K562 (cell line): ENCODE data around the gene TFCP2. TPM values are rescaled to one million over a fixed set of nuclear protein-coding genes. Genes with fewer than 3 reads are reported as not detected.

Source experiments
- ATAC-seq: fragments of 200-7000 bp; cut with Tn5 transposase; 3 replicates; pipeline ENCODE4 v1.9.1; 2020; ENCODE audit warnings: moderate library complexity
- BruUV-seq: library from RNA; stranded (reverse); fragments of 400-500 nt; replicated peaks from 2 replicates; lab custom pipeline; 2021; lab: Mats Ljungman, UMichigan
- CTCF ChIA-PET: fragments of 300-600 bp; formaldehyde crosslinking; extraction: SDS; loops from one replicate; lab custom pipeline; 2021; ENCODE audit warnings: low intra/inter-chr PET ratio; lab: Yijun Ruan, JAX
- POLR2A ChIA-PET: fragments of 300-600, 350-650 bp; sonication (Branson Sonifier 250); formaldehyde crosslinking; extraction: SDS; loops from one replicate; lab custom pipeline; 2021; ENCODE audit warnings: antibody characterized with exemption, inconsistent platforms; lab: Yijun Ruan, JAX
- DNase-seq, 4 experiments: peaks; one replicate each; pipeline versions ENCODE4 v3.0.0 to v3.0.0-alpha.2; 2011 to 2018; ENCODE audit warnings: low spot score in 3 of 4, mixed read lengths in 3 of 4; ENCODE audit errors: extremely low read depth in 1 of 4
- FAIRE-seq: peaks from 2 replicates; lab custom pipeline; 2011; peaks lifted over from hg19 to GRCh38; lab: Jason Lieb, UNC
- H2AFZ ChIP-seq: 2 replicates; pipeline ENCODE4 v1.6.0; 2011; ENCODE audit warnings: low read depth, low read length, control low read depth, inconsistent platforms
- H3K27ac ChIP-seq: fragments of 200-600 bp; 3 replicates; pipeline ENCODE4 v1.8.0; 2011; ENCODE audit warnings: low read depth, mild to moderate bottlenecking, control low read depth, inconsistent platforms, low read length, moderate library complexity, mixed read lengths; ENCODE audit errors: extremely low read depth
- H3K27me3 ChIP-seq, 2 experiments: fragments of 300-600 bp in 1 of 2; 2 replicates in 1 of 2; 3 replicates in 1 of 2; pipeline versions ENCODE4 v1.6.0 to v1.8.0; 2011; ENCODE audit warnings: inconsistent platforms in 2 of 2, low read length in 2 of 2, mild to moderate bottlenecking in 1 of 2, mixed read lengths in 1 of 2, moderate library complexity in 1 of 2; ENCODE audit not compliant: control insufficient read depth in 2 of 2, insufficient read depth in 2 of 2
- H3K36me3 ChIP-seq: fragments of 300-600 bp; 3 replicates; pipeline ENCODE4 v1.8.0; 2011; ENCODE audit warnings: mild to moderate bottlenecking, low read length, inconsistent platforms; ENCODE audit not compliant: control insufficient read depth, insufficient read depth
- H3K4me1 ChIP-seq, 2 experiments: fragments of 200-600 bp in 1 of 2; replicated peaks in 1 of 2; 2 replicates in 1 of 2; 3 replicates in 1 of 2; pipeline versions ENCODE4 v1.5.1 to v1.8.0; 2011; ENCODE audit warnings: inconsistent platforms in 2 of 2, low read length in 2 of 2, mild to moderate bottlenecking in 1 of 2, mixed read lengths in 1 of 2, moderate library complexity in 1 of 2; ENCODE audit not compliant: control insufficient read depth in 2 of 2, insufficient read depth in 2 of 2
- H3K4me2 ChIP-seq: 2 replicates; pipeline ENCODE4 v1.6.1; 2011; ENCODE audit warnings: low read length, control low read depth, inconsistent platforms, mixed read lengths; ENCODE audit not compliant: insufficient read depth
- H3K4me3 ChIP-seq: fragments of 200-600 bp; sonication (generic), shearing (Covaris generic); 2 replicates; pipeline ENCODE4 v1.5.1; 2016; ENCODE audit warnings: control low read depth, inconsistent platforms
- H3K79me2 ChIP-seq: fragments of 200-600 bp; 3 replicates; pipeline ENCODE4 v1.8.0; 2011; ENCODE audit warnings: low read length, inconsistent platforms; ENCODE audit not compliant: control insufficient read depth, insufficient read depth
- H3K9ac ChIP-seq, 2 experiments: 2 replicates each; pipeline versions ENCODE4 v1.6.0 to v1.6.1; 2011; ENCODE audit warnings: low read depth in 2 of 2, low read length in 2 of 2, control low read depth in 1 of 2, inconsistent platforms in 1 of 2, mild to moderate bottlenecking in 1 of 2, mixed read lengths in 1 of 2; ENCODE audit not compliant: insufficient read depth in 1 of 2
- H3K9me1 ChIP-seq: one replicate; pipeline ENCODE4 v1.6.0; 2011; ENCODE audit warnings: inconsistent platforms, mild to moderate bottlenecking, low read length, moderate library complexity; ENCODE audit not compliant: control insufficient read depth, insufficient read depth
- H3K9me3 ChIP-seq: replicated peaks from 2 replicates; pipeline ENCODE4 v1.5.1; 2011; ENCODE audit warnings: low read depth, low read length, inconsistent platforms; ENCODE audit not compliant: control insufficient read depth, insufficient read depth
- H4K20me1 ChIP-seq: replicated peaks from 2 replicates; pipeline ENCODE4 v1.6.1; 2011; ENCODE audit warnings: low read length, inconsistent platforms, mixed read lengths; ENCODE audit not compliant: control insufficient read depth, insufficient read depth
- CBX8 ChIP-seq: fragments of 200-600 bp; sonication (generic); IDR thresholded peaks from 2 replicates; pipeline ENCODE4 v1.6.1; 2012; ENCODE audit warnings: borderline replicate concordance, mixed run types, low read depth, mild to moderate bottlenecking, moderate library complexity, mixed read lengths, low read length, control low read depth, inconsistent platforms; ENCODE audit not compliant: poor library complexity, severe bottlenecking; ENCODE audit errors: extremely low read depth
- DMBX1 ChIP-seq: fragments of 250-450 bp; sonication (Bioruptor Pico); IDR thresholded peaks from 2 replicates; pipeline ENCODE4 v1.8.0; 2022; ENCODE audit warnings: inconsistent platforms, mild to moderate bottlenecking, moderate library complexity, borderline replicate concordance
- GTF2B ChIP-seq: IDR thresholded peaks from 2 replicates; pipeline ENCODE4 v1.6.1; 2011; ENCODE audit not compliant: insufficient read length; ENCODE audit errors: extremely low read depth
- LEF1 ChIP-seq: fragments of 450-650 bp; IDR thresholded peaks from 2 replicates; pipeline ENCODE4 v1.6.1; 2016; ENCODE audit warnings: mild to moderate bottlenecking
- NFE2 ChIP-seq: IDR thresholded peaks from 2 replicates; pipeline ENCODE4 v1.6.1; 2014; ENCODE audit warnings: antibody characterized with exemption, low read depth
- STAT5A ChIP-seq: IDR thresholded peaks from 2 replicates; pipeline ENCODE4 v1.6.1; 2012; ENCODE audit warnings: low read length, inconsistent platforms, borderline replicate concordance
- WGBS: fragments of 100-300 bp; shearing (Covaris generic); methylation state at CpG from one replicate; pipeline ENCODE4 v1.1.6; 2016; ENCODE audit warnings: low coverage, mixed read lengths; ENCODE audit not compliant: insufficient coverage; ENCODE audit errors: missing lambda C conversion rate; 5-methylcytosine and 5-hydroxymethylcytosine counted together
- in situ Hi-C: fragments of 300-500 bp; cut with MboI; formaldehyde crosslinking; loops from 4 replicates; pipeline ENCODE4 v1.15.0; 2018; ENCODE audit warnings: inconsistent platforms, mixed read lengths
- intact Hi-C: fragments of 100-400 bp; cut with micrococcal nuclease; formaldehyde crosslinking; loops from 2 replicates; pipeline ENCODE4 v1.14.2; 2022
- polyA plus RNA-seq, 8 experiments: library from polyadenylated mRNA; depleted of rRNA in 4 of 8; stranded (reverse) in 5 of 8; unstranded in 3 of 8; fragments of >200 nt; fragmentation: Nextera tagmentation in 2 of 8; fragmentation: Illumina TruSeq in 1 of 8; extraction: Ambion mirVana in 2 of 8; extraction: Trizol in 1 of 8; gene quantifications; 2 replicates each; pipeline versions ENCODE4 v1.2.1 to v1.2.3, GENCODE V29; 2011 to 2014; ENCODE audit warnings: inconsistent platforms in 1 of 8, missing spikeins in 1 of 8
- total RNA-seq, 7 experiments: library from RNA; depleted of rRNA in 6 of 7; stranded (reverse); fragments of >200 nt in 6 of 7; fragmentation: Illumina TruSeq in 2 of 7; extraction: Trizol in 2 of 7; gene quantifications; 2 replicates each; pipeline versions ENCODE4 v1.2.1 to v1.2.3, GENCODE V29; 2011 to 2021; ENCODE audit warnings: low replicate concordance in 1 of 7
- TF ChIP-seq, protein P1 (sequence below): fragments of 250-450 bp; sonication (Bioruptor Pico); IDR thresholded peaks from 2 replicates; pipeline ENCODE4 v1.5.0; 2020; ENCODE audit warnings: mild to moderate bottlenecking
- TF ChIP-seq, protein P2 (sequence below), 2 experiments: fragments of 250-450 bp in 1 of 2; fragments of 450-650 bp in 1 of 2; sonication (Bioruptor Pico) in 1 of 2; IDR thresholded peaks; 2 replicates each; pipeline versions ENCODE4 v1.6.1 to v1.8.0; 2016 to 2021; ENCODE audit warnings: mild to moderate bottlenecking in 2 of 2, moderate library complexity in 2 of 2, missing compliant biosample characterization in 1 of 2, missing genetic modification characterization in 1 of 2

The TFCP2 gene
- total and polyA plus RNA-seq, 9 of the 15 experiments (the other 6 are each of a cell fraction or from before 2014, with no cell fraction given) = 8.0 to 38.9 (median 19.3) TPM

DNA sequence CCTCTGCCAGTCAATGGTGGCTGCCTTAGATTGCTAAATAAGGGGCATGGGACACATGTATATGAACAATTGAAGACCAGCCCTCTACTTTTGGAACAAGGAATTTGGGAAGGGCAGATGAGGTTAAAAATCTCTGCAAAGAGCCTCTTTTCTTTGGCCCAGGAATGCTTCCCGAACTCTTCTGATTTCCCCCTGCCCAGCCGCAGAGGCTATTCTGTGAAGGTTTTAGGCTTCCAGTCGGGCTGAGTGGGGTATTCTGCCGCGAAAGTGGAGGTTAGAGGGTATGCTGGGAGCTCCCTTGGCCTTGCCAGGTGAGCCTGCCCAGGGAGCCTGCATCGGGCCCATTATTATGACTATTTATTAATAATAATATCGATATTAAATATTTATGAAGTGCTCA, 43.7 kb upstream of the TFCP2 start:
- intact Hi-C loops (loop anchor here (1.0 kb wide), 1 partner anchor 133 kb away; the partner anchor contains the start of gene CSRNP2), in situ Hi-C loops (no loop called here)
- Histone ChIP-seq H3K36me3 (no peaks in the 10 kb centered on the region), H3K9ac (peak overlapping the region; percentile 57 to 95; a peak in 3 of 4 replicates), H4K20me1 (no peaks in the 10 kb centered on the region), H3K9me3 (no peaks in the 10 kb centered on the region), H3K9me1 (no peaks in the 10 kb centered on the region), H3K4me2 (0 out of 2 replicates have a peak overlapping the region, but pooled peaks have one; percentile 1), H3K4me1 (peaks cover 17 to 18% of the 10 kb centered on the region in 2 experiments; a peak in 4 of 5 replicates), H3K4me3 (peak overlapping the region; percentile 71), H3K27ac (no peak overlapping the region), H3K79me2 (peaks cover 22% of the 10 kb centered on the region), H2AFZ (peak overlapping the region; percentile 86), H3K27me3 (no peaks in the 10 kb centered on the region)
- ATAC-seq (no peak), FAIRE-seq (no peak), DNase-seq (no peak)
- BruUV-seq = TSS peak; percentile 44
- ChIA-PET POLR2A (interaction anchor here (0.5 to 3.0 kb wide), 6 partner anchors 16 to 134 kb away, joined by 3 to 13 read pairs (median 4); partner anchors contain the start of genes CSRNP2 and DAZAP2), CTCF (no interaction called here)
- TF ChIP-seq, protein P1, sequence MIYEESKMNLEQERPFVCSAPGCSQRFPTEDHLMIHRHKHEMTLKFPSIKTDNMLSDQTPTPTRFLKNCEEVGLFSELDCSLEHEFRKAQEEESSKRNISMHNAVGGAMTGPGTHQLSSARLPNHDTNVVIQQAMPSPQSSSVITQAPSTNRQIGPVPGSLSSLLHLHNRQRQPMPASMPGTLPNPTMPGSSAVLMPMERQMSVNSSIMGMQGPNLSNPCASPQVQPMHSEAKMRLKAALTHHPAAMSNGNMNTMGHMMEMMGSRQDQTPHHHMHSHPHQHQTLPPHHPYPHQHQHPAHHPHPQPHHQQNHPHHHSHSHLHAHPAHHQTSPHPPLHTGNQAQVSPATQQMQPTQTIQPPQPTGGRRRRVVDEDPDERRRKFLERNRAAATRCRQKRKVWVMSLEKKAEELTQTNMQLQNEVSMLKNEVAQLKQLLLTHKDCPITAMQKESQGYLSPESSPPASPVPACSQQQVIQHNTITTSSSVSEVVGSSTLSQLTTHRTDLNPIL (CRISPR knock-in tag) = no peak
- no peak for TF ChIP-seq LEF1
- no peak for TF ChIP-seq CBX8
- TF ChIP-seq, protein P2, sequence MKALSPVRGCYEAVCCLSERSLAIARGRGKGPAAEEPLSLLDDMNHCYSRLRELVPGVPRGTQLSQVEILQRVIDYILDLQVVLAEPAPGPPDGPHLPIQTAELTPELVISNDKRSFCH (CRISPR knock-in tag; IDR thresholded peaks at IDR 0.05) = no peak
- TF ChIP-seq, protein P2 (tag; IDR thresholded peaks at IDR 0.05) = no peak
- TF ChIP-seq NFE2 = no peak
- no peak for TF ChIP-seq STAT5A
- TF ChIP-seq DMBX1 (CRISPR knock-in tag) = no peak
- no peak for TF ChIP-seq GTF2B
- WGBS = 45% methylated on average over 7 of the region's 7 CpGs
